Hematopoietic multipotent progenitor cell treated with erythropoietin and hydrocortisone succinate and interleukin-3 and kit ligand, for 15 days (in vitro differentiated cells): ENCODE measurements around the gene SCAPER.
"Not testable (repeated sequence)": the region's sequence is repeated elsewhere in the genome, so short reads cannot be mapped to it uniquely, and the experiment has no call there.

Source experiments
- DNase-seq: peaks from one replicate; pipeline ENCODE4 v3.0.0-alpha.2; 2015; ENCODE audit warnings: low spot score

The SCAPER gene

DNA sequence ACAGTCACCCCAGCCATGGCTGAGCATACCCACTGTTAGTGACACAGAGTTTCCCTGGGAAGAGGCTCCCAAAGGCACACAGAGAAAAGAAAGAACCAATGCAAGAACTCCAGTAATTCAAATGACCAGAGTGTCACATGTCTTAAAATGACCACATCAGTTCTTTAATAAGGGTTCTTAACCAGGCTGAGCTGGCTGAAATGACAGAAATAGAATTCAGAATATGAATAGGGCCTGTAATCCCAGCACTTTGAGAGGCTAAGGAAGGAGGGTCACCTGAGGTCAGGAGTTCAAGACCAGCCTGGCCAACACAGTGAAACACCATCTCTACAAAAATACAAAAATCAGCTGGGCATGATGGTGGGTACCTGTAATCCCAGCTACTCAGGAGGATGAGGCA is 54.8 kb downstream of the SCAPER start:
- not testable (repeated sequence) for DNase-seq

GRCh38 chr15:76846782-76847181 is 58.4 kb downstream of the SCAPER start:
- DNase-seq = no peak

DNA sequence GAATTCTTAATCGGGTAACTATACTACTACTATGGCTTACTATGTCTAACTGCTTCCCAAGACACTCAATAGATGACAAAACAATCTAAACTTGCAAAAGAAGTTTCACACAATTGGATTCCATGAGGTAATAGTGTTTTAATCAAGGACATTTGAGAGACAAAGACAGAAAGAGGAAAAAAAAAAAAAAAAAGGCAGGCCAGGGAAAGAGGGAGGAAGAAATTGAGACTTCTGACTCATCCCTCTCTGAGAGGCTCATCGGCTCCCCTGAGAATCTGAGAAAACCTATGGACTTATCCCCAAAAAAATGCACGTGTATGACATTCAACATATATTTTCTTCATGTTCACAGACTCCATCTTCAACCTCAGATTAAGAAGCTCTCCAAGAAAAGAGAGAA is 61.0 kb downstream of the SCAPER start:
- DNase-seq = no peak

GRCh38 chr15:76843269-76843668 is 61.9 kb downstream of the SCAPER start:
- DNase-seq = no peak

DNA sequence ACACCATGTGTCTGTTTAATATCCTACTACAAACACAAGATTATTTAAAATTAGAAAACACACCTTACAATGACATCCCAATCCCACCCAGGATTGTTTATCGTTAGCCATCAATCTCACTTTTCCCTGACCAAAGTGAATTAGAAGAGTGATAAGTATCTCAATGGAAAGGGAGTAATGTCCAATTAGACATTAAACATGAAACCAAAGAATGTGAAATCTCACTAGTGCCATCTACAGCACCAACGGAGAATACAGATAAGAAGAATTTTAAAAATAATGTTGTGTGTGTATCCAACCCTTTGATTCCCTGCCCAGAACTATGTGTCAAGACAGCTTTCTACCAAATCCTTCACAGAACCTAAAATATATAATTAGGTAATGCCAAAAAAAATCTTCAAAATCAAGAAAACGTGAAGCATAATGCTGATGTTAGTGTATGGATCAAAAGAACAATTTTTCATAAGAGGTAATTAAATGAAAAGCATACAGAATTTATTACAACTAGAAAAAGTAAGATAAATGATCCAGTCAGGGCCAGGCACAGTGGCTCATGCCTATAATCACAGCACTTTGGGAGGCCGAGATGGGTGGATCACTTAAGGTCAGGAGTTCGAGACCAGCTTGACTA is 64.2 kb downstream of the SCAPER start:
- no peak for DNase-seq

DNA sequence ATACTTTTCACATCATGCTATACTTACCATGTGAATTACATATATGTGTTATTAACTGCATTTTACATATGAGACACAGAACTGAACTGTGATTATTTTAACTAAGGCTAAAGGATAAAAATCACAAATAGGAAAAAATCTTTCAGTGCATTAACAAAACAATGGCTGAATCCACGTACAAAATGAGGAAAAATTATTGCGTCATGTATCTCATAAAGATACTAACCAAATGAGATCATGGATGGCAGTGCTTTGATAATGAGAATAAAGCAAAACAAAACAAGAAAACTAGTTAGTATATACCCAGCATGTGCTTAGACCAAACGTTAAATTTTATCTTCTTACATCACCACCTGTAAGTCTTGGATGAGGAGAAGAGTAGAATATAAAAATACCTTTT is 66.0 kb downstream of the SCAPER start:
- no peak for DNase-seq

DNA sequence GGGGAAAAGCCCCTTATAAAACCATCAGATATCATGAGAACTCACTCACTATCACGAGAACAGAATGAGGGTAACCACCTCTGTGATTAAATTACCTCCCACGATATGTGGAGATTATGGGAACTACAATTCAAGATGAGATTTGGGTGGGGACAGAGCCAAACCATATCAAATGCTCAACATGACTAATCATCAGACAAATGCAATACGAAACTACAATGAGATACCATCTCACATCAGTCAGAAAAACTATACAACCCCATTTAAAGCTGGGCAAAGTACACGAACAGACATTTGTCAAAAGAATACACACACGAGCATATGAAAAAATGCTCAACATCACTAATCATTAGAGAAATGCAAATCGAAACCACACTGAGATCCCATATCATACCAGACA is 67.7 kb downstream of the SCAPER start:
- no peak for DNase-seq

- no peak for DNase-seq
Observed at GRCh38 chr15:76829939-76830338, 75.2 kb downstream of the SCAPER start.

DNA sequence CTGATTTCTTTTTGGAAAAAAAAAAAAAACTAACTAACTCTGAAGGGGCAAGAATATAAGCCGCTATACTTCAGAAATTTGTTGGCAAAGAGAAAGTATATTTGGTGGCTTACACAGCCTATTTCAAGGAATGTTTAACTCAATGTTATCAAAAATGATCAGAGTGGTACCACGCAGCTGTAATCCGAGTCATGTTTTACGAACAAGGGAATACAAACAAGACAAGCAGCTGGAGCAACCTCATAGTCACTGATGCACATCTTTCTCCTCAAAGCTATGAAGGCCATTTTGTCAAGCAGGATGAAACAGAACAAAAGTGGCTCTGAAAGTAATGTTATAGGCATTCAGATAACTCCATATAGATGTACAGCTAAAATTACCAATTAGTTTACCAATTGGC is 81.2 kb downstream of the SCAPER start:
- no peak for DNase-seq

GRCh38 chr15:76823303-76823702 is 81.8 kb downstream of the SCAPER start:
- no peak for DNase-seq

DNA sequence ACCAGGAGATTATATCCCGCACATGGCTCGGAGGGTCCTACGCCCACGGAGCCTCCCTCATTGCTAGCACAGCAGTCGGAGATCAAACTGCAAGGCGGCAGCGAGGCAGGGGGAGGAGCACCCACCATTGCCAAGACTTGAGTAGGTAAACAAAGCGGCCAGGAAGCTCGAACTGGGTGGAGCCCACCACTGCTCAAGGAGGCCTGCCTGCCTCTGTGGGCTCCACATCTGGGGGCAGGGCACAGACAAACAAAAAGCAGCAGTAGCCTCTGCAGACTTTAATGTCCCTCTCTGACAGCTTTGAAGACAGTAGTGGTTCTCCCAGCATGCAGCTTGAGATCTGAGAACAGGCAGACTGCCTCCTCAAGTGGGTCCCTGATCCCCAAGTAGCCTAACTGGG is 86.2 kb downstream of the SCAPER start:
- not testable (repeated sequence) for DNase-seq

- DNase-seq = no peak
Observed at GRCh38 chr15:76815421-76815820, 89.7 kb downstream of the SCAPER start.

DNA sequence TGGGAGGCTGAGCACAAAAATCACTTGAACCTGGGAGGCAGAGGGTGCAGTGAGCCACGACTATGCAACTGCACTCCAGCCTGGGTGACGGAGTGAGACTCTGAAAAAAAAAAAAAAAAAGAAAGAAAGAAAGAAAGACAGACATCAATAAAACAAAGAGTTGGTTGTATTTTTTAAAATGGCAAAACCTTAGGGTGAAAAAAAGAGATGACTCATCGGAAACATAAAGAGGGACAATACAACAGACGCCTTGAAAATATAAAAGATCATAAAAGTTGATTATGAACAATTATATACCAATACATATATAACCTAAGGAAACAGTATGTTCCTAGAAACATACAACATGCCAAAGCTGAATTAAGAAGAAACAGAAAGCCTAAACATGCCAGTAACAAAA is 92.8 kb downstream of the SCAPER start:
- no peak for DNase-seq

DNA sequence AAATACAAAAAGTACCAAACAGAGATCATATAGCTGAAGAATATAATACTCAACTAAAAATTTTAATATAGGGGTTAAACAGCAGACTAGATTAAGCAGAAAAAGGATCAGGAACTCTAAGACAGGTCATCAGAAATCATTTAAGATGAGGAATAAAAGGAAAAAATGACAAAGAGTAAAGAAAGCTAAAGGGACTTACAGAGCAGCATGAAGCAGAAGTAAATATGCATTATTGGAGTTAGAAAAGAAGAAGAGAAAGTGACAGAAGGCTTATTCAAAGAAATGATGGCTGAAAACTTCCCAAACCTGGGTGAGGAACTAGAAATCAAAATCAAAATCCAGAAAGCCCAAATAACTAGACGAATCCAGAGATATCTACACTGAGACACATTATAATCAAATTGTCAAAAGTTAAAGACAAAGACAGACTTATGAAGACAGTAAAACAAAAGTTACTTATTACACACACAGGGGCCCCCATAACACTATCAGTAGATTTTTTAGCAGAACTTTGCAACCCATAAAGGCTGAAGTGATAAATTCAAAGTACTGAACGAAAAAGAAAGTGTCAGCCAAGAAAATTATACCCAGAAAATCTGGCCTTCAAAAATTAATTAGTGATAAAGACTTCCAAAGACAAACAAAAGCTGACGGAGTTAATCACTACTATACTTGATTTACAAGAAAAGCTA is 95.6 kb downstream of the SCAPER start:
- no peak for DNase-seq

- DNase-seq = no peak
Observed at GRCh38 chr15:76803049-76803571, 102.0 kb downstream of the SCAPER start.

DNA sequence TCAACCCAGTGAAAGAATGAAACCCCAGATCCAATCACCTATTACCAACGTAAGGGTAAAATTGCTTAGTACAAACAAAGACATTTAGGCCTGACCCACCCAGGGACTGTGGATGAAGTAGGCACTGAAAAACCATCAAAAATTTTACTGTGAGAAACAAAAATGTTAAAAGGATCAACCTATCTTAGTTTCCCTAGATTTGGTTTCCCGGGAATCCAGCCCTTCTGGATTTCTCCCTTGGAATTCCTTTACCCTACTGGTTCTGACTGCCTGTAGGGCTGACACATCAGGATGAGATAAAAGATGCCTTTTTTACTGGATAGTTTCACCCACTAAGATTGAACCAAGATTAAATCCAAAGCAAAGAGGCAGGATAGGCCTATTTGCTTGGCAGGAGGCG is 102.7 kb downstream of the SCAPER start:
- DNase-seq = no peak

- DNase-seq = no peak
Observed at GRCh38 chr15:76799760-76800159, 105.4 kb downstream of the SCAPER start.

DNA sequence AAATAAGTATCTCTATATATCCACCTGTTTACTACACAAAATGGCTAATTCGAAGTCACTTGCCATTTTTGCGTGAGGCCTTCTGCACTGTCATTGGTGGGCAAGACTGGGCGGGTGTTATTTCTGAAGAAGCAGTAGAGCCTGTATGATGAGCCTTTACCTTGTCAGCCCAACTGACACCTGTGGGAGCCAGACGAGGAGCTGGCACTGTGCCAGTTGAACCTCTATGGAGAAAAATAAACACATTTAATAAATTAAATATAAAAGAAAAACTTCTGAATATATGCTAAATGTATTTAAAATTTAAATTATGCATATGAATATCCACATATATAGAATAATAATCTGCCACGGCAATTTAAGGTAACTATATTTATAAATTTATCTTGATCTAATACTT is 109.9 kb downstream of the SCAPER start:
- no peak for DNase-seq

DNA sequence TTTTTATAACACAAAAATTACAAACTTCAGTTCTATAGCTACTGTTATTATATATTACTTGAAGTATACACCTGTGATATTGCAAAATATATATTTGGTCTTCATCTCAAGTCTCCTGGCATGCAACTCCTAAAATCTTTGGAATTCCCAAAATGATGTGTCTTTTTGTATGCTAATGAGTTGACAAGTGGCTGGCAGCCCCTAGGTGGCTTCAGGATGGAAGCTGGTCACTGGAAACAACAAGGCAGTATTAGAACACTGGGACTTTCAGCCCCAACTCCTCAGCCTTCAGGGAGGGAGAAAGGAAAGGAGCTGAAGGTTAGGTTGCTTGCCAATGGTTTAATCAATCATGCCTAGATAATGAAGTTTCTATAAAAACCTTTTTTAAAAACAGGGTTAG is 112.0 kb downstream of the SCAPER start:
- DNase-seq = no peak

DNA sequence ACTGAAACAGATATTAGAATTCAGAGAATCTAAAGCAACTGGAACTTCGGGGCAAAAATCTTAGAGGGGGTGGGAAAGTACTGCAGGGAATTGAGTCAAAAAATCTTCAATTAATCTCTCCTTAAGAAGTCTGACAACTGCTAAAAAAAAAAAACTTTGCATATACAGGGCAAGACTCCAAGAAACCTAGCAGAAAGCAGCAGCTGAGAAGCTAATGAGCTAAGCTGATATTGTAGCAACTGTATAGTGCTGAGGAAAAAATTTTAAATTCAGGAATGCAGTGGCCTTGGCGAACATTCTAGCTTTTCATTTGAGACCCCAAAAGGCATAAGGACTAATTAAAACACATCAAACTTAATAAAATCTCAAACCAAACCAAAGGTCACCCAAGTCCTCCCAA is 113.6 kb downstream of the SCAPER start:
- no peak for DNase-seq

DNA sequence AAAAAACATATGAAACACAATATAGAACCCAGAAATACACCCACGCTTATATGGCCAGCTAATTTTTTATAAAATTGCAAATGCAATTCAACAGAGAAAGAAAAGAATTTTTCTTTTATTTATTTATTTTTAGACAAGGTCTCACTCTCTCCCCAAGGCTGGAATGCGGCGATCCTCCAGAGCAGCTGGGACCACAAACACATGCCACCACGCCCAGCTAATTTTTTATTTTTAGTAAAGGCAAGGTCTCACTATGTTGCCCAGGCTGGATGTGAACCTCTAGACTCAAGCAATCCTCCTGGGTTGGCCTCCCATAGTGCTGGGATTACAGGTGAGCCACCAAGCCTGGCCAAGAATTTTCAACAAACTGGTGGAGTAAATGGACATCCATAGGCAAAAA is 117.9 kb downstream of the SCAPER start:
- no peak for DNase-seq

GRCh38 chr15:76776969-76777368 is 128.2 kb downstream of the SCAPER start:
- DNase-seq = no peak

DNA sequence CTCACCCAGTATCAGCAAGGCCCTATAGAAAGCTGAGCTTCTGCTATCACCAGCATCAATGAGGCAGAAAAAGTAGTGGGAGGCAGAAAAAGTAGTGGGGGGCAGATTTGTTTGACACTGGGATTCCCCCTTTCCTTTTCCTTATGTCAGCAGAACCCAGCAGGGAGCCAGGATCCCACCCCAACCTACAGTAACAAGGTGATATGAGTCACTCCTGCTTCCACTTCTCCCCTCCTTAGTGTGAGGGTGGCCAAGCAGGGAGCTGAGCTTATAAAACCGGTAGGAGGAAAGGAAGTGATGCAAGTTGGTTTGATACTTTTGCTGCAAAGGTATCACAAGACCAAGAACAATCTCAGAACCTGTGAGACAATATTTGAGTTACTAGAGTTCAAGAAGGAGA is 128.7 kb downstream of the SCAPER start:
- DNase-seq = no peak

DNA sequence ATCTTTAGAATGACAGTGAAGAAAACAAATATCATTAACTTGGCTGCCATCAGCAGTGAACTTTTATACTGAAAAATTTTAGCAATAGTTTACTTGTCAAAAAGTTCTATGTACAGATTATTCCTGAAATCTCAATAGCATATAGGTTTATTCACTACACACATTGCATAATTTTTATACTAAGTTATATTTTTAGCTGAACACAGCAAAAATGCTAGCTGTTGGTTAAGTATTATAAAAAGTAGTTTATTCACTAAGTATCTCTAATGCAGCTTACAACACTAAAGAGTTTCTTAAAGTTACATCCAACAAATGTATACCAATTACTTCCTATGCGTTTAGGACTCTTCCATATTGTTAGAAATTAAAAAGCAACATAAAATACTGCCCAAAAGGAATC is 131.9 kb downstream of the SCAPER start:
- no peak for DNase-seq
